NCI-H460 (cell line): ENCODE data around the gene CAPN13. TPM values are rescaled to one million over a fixed set of nuclear protein-coding genes. Genes with fewer than 3 reads are reported as not detected.

Experiments used
- DNase-seq: peaks from one replicate; pipeline ENCODE4 v3.0.0-alpha.2; 2016; ENCODE audit warnings: low read depth; ENCODE audit errors: extremely low read depth
- small RNA-seq, 2 experiments: library from RNA; depleted of rRNA; stranded (forward); fragments of <200 nt; gene quantifications; one replicate each; pipeline ENCODE3, GENCODE V24; 2014
- total RNA-seq: library from RNA; depleted of rRNA; stranded (reverse); fragments of >200 nt; shearing (Covaris generic); gene quantifications from 2 replicates; pipeline ENCODE4 v1.2.3, GENCODE V29; 2014

The CAPN13 gene
- total RNA-seq, 1 experiment from 2014 or later, result not detected

GRCh38 chr2:30686000-30686399 lies 121.2 kb downstream of the CAPN13 start:
- peak; percentile 15 for DNase-seq

GRCh38 chr2:30684996-30685395 lies 122.2 kb downstream of the CAPN13 start:
- no peak for DNase-seq

- DNase-seq, result no peak
Measured at GRCh38 chr2:30684516-30684915, 122.7 kb downstream of the CAPN13 start.

GRCh38 chr2:30684026-30684425 lies 123.2 kb downstream of the CAPN13 start:
- DNase-seq, result no peak

GRCh38 chr2:30683236-30683956 lies 123.8 kb downstream of the CAPN13 start:
- no peak for DNase-seq

GRCh38 chr2:30681022-30681421 lies 126.2 kb downstream of the CAPN13 start:
- DNase-seq, result no peak

GRCh38 chr2:30680121-30680520 lies 127.1 kb downstream of the CAPN13 start:
- no peak for DNase-seq

- DNase-seq, result no peak
Measured at GRCh38 chr2:30679426-30680088, 127.7 kb downstream of the CAPN13 start.

- no peak for DNase-seq
Measured at GRCh38 chr2:30678410-30679137, 128.7 kb downstream of the CAPN13 start.

- no peak for DNase-seq
Measured at GRCh38 chr2:30677861-30678385, 129.3 kb downstream of the CAPN13 start.

- no peak for DNase-seq
Measured at GRCh38 chr2:30677231-30677630, 130.0 kb downstream of the CAPN13 start.

GRCh38 chr2:30675758-30676157 lies 131.5 kb downstream of the CAPN13 start:
- no peak for DNase-seq

GRCh38 chr2:30673127-30673526 lies 134.1 kb downstream of the CAPN13 start:
- DNase-seq, result no peak

Small RNA genes within 50 kb of the gene (small RNA-seq; reads per million reads assigned to genes)
- 0 reads per million in 2 experiments for gene AC092569.1
